GM12878 (cell line): ENCODE results near the gene PLP2. TPM values are rescaled to one million over a fixed set of nuclear protein-coding genes. Genes with fewer than 3 reads are reported as not detected.

Source experiments
- ATAC-seq: fragments of 200-7000 bp; cut with Tn5 transposase; 3 replicates; pipeline ENCODE4 v1.9.1; 2020; ENCODE audit warnings: mild to moderate bottlenecking, moderate library complexity
- BruUV-seq: library from RNA; stranded (reverse); fragments of 400-500 nt; replicated peaks from 2 replicates; lab custom pipeline; 2021; lab: Mats Ljungman, UMichigan
- CTCF ChIA-PET: fragments of 300-600 bp; sonication (Branson Sonifier 250); formaldehyde crosslinking; extraction: SDS; loops from one replicate; lab custom pipeline; 2021; ENCODE audit warnings: inconsistent platforms; lab: Yijun Ruan, JAX
- POLR2A ChIA-PET: fragments of 350-600 bp; formaldehyde crosslinking; extraction: SDS; loops from one replicate; lab custom pipeline; 2021; ENCODE audit warnings: inconsistent platforms; lab: Charles Lee
- RAD21 ChIA-PET: fragments of 300-600 bp; sonication (Branson Sonifier 250); formaldehyde crosslinking; loops from one replicate; lab custom pipeline; 2023; ENCODE audit warnings: antibody characterized with exemption; ENCODE audit not compliant: unreplicated experiment; lab: Charles Lee
- SMC1A ChIA-PET: fragments of 300-600 bp; sonication (Branson Sonifier 250); formaldehyde crosslinking; loops from one replicate; lab custom pipeline; 2023; ENCODE audit not compliant: unreplicated experiment, uncharacterized antibody; lab: Charles Lee
- DNase-seq: peaks from one replicate; pipeline ENCODE4 v3.0.0-alpha.2; 2011; ENCODE audit warnings: low read depth, low spot score
- FAIRE-seq: peaks from 3 replicates; lab custom pipeline; 2011; peaks lifted over from hg19 to GRCh38; lab: Jason Lieb, UNC
- H2AFZ ChIP-seq: 2 replicates; pipeline ENCODE4 v1.6.0; 2011; ENCODE audit warnings: low read depth, low read length, control low read depth; ENCODE audit not compliant: control insufficient read depth
- H3K27ac ChIP-seq: 2 replicates; pipeline ENCODE4 v1.5.1; 2011; ENCODE audit warnings: control low read depth; ENCODE audit not compliant: control insufficient read depth, insufficient read depth
- H3K27me3 ChIP-seq, 2 experiments: replicated peaks in 1 of 2; 2 replicates each; pipeline versions ENCODE4 v1.6.0 to v1.6.1; 2011; ENCODE audit warnings: low read length in 1 of 2; ENCODE audit not compliant: control insufficient read depth in 2 of 2, insufficient read depth in 2 of 2
- H3K36me3 ChIP-seq, 2 experiments: 2 replicates each; pipeline ENCODE4 v1.5.1; 2011; ENCODE audit warnings: low read length in 1 of 2; ENCODE audit not compliant: control insufficient read depth in 2 of 2, insufficient read depth in 2 of 2
- H3K4me1 ChIP-seq: 2 replicates; pipeline ENCODE4 v1.6.1; 2011; ENCODE audit warnings: mild to moderate bottlenecking, low read length, moderate library complexity, mixed read lengths; ENCODE audit not compliant: control insufficient read depth, insufficient read depth
- H3K4me2 ChIP-seq: 2 replicates; pipeline ENCODE4 v1.6.0; 2011; ENCODE audit warnings: control low read depth; ENCODE audit not compliant: control insufficient read depth, insufficient read depth
- H3K4me3 ChIP-seq: fragments of 200-600 bp; sonication (generic); 2 replicates; pipeline ENCODE4 v1.5.1; 2016
- H3K79me2 ChIP-seq: 2 replicates; pipeline ENCODE4 v1.6.0; 2011; ENCODE audit warnings: low read length; ENCODE audit not compliant: control insufficient read depth, insufficient read depth
- H3K9ac ChIP-seq: 2 replicates; pipeline ENCODE4 v1.8.0; 2011; ENCODE audit warnings: low read length, control low read depth, mixed read lengths; ENCODE audit not compliant: control insufficient read depth, insufficient read depth
- H3K9me3 ChIP-seq: replicated peaks from 3 replicates; pipeline ENCODE4 v1.5.1; 2011; ENCODE audit warnings: mild to moderate bottlenecking, low read length; ENCODE audit not compliant: control insufficient read depth, insufficient read depth
- H4K20me1 ChIP-seq: 2 replicates; pipeline ENCODE4 v1.6.0; 2011; ENCODE audit not compliant: control insufficient read depth, insufficient read depth
- BHLHE40 ChIP-seq, 2 experiments: fragments of 450-650 bp in 1 of 2; IDR thresholded peaks; 2 replicates each; pipeline ENCODE4 v1.6.1; 2011 to 2017; ENCODE audit warnings: low read depth in 2 of 2, borderline replicate concordance in 1 of 2, improper control_type of control experiment in 1 of 2, low read length in 1 of 2, mild to moderate bottlenecking in 1 of 2
- HDAC6 ChIP-seq: fragments of 200-600 bp; sonication (generic); IDR thresholded peaks from one replicate; pipeline ENCODE4 v1.8.0; 2017; ENCODE audit warnings: antibody characterized with exemption; ENCODE audit not compliant: unreplicated experiment
- POLR2AphosphoS2 ChIP-seq: IDR thresholded peaks from 2 replicates; pipeline ENCODE4 v1.6.1; 2011; ENCODE audit warnings: low read depth, mild to moderate bottlenecking, low read length, improper control_type of control experiment, moderate library complexity
- SIN3A ChIP-seq: IDR thresholded peaks from 2 replicates; pipeline ENCODE4 v1.6.1; 2012; ENCODE audit warnings: low read depth, low read length, improper control_type of control experiment
- USF1 ChIP-seq: IDR thresholded peaks from 2 replicates; pipeline ENCODE4 v1.6.1; 2011; ENCODE audit warnings: borderline replicate concordance, low read depth, mild to moderate bottlenecking, moderate library complexity, mixed read lengths, low read length; ENCODE audit not compliant: insufficient read depth; ENCODE audit errors: extremely low read length
- USF2 ChIP-seq: IDR thresholded peaks from 2 replicates; pipeline ENCODE4 v1.6.1; 2011; ENCODE audit warnings: low read depth, low read length, improper control_type of control experiment, borderline replicate concordance
- WGBS: methylation state at CpG from one replicate; pipeline ENCODE4 v1.1.6; 2016; ENCODE audit warnings: low lambda C conversion rate; ENCODE audit not compliant: insufficient replicate concordance, insufficient coverage; ENCODE audit errors: missing lambda C conversion rate; 5-methylcytosine and 5-hydroxymethylcytosine counted together
- in situ Hi-C: fragments of 300-500 bp; cut with MboI; formaldehyde crosslinking; loops from 9 replicates; pipeline ENCODE4 v1.14.3; 2018; ENCODE audit warnings: mixed read lengths
- intact Hi-C: fragments of 100-400 bp; cut with micrococcal nuclease; formaldehyde crosslinking; loops from one replicate; pipeline ENCODE4 v1.14.2; 2022; ENCODE audit not compliant: unreplicated experiment
- polyA plus RNA-seq, 11 experiments: library from polyadenylated mRNA; depleted of rRNA in 4 of 11; unstranded in 6 of 11; stranded (reverse) in 5 of 11; fragments of >200 nt; fragmentation: Nextera tagmentation in 4 of 11; fragmentation: Illumina TruSeq in 1 of 11; extraction: Ambion mirVana in 4 of 11; extraction: Trizol in 1 of 11; gene quantifications; 1 replicate in 1 of 11; 2 replicates in 10 of 11; pipeline versions ENCODE4 v1.2.1 to v1.2.3, GENCODE V29; 2011 to 2016; ENCODE audit warnings: inconsistent platforms in 2 of 11, missing spikeins in 2 of 11, low read depth in 1 of 11
- total RNA-seq, 4 experiments: library from RNA; depleted of rRNA in 3 of 4; stranded (reverse); fragments of >200 nt in 3 of 4; fragmentation: Illumina TruSeq in 1 of 4; extraction: Trizol in 1 of 4; gene quantifications; 2 replicates each; pipeline versions ENCODE4 v1.2.1 to v1.2.3, GENCODE V29; 2013 to 2021

Gene PLP2
- total and polyA plus RNA-seq, 10 of the 15 experiments (the other 5 are each of a cell fraction or from before 2014, with no cell fraction given), result 56.6 to 177 (median 99.3) TPM

DNA sequence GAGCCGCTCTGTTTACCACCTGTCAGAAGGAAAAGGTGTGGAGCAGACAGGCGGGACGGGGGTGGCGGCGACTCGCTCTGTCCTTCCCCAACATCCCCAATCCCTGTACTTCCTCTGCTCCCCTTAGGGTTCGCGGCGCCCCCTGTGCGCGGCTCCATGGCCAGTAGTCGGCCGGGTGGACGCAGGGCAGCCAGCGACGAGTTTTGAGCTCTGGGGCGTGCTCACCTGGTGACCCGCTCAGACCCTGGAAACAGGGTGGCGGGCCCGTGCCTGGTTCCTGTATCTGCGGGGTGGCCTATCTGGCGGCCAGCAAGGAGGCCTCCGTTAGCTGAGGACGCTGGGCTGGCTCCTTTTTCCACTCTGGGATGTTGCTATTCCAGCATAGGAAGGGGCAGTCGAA lies 14.5 kb upstream of the PLP2 start:
- DNase-seq (no peak), ATAC-seq (no peak), FAIRE-seq (no peak)
- ChIA-PET POLR2A (no interaction called here), CTCF (no interaction called here), RAD21 (no interaction called here), SMC1A (interaction anchor here (1.1 kb wide), 1 partner anchor 10 kb away, joined by 3 read pairs; no protein-coding TSS in a partner anchor)
- no peaks in the 10 kb centered on the region for H3K79me2 ChIP-seq
- no peaks in the 10 kb centered on the region for H3K4me1 ChIP-seq
- H3K27ac ChIP-seq, result no peak overlapping the region
- intact Hi-C loops, result no loop called here
- in situ Hi-C loops, result no loop called here
- H3K9me3 ChIP-seq, result no peaks in the 10 kb centered on the region
- no TSS peak for BruUV-seq
- H3K9ac ChIP-seq, result no peak overlapping the region
- TF ChIP-seq USF2, result no peak
- no peaks in the 10 kb centered on the region for H3K27me3 ChIP-seq
- WGBS, result 65% methylated on average over 24 of the region's 25 CpGs
- H3K4me3 ChIP-seq, result no peak overlapping the region
- no peaks in the 10 kb centered on the region for H3K36me3 ChIP-seq
- no peak overlapping the region for H3K4me2 ChIP-seq
- H4K20me1 ChIP-seq, result no peaks in the 10 kb centered on the region
- no peak overlapping the region for H2AFZ ChIP-seq

DNA sequence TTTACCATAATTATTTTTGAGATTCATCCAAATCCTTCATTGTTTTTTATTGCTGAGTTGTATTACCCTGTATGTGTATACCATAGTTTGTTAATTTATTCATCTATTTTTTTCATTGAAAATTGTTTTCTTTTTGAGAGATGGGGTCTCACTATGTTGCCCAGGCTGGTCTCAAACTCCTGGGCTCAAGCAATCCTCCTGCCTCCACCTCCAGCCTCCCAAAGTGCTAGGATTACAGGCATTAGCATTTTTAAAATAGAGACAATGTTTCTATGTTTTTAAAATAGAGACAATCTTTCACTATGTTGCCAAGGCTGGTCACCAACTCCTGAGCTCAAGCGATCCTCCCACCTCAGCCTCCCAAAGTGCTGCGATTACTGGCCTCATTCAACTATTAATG lies 10.8 kb upstream of the PLP2 start:
- BruUV-seq, result no TSS peak
- SMC1A ChIA-PET, result interaction anchor here (1.0 kb wide), 1 partner anchor 38 kb away, joined by 3 read pairs; the partner anchor contains the start of gene GPKOW
- H3K27me3 ChIP-seq, result no peaks in the 10 kb centered on the region

More for the DNA sequence above, 10.8 kb upstream of the PLP2 start:
- Histone ChIP-seq H3K79me2 (no peaks in the 10 kb centered on the region), H4K20me1 (no peaks in the 10 kb centered on the region), H3K36me3 (no peaks in the 10 kb centered on the region), H3K4me2 (no peak overlapping the region), H3K9me3 (no peaks in the 10 kb centered on the region; the same call in 2 of the 3 replicates), H3K4me3 (no peak overlapping the region), H3K9ac (no peak overlapping the region), H3K4me1 (no peaks in the 10 kb centered on the region; the same call in 1 of the 2 replicates), H3K27ac (no peak overlapping the region), H2AFZ (no peak overlapping the region)
- POLR2A ChIA-PET, result interaction anchor here (0.7 kb wide), 1 partner anchor 23 kb away, joined by 3 read pairs; no protein-coding TSS in a partner anchor
- no peak for FAIRE-seq
- RAD21 ChIA-PET, result no interaction called here
- no peak for DNase-seq
- intact Hi-C loops (loop anchor here (1.0 kb wide), 1 partner anchor 38 kb away; the partner anchor contains the start of gene GPKOW), in situ Hi-C loops (no loop called here)
- TF ChIP-seq HDAC6 (no peak), USF1 (no peak), SIN3A (no peak), BHLHE40 (IDR thresholded peaks at IDR 0.05; ENCODE audit: borderline replicate concordance in 1 of 2, low read depth in 2 of 2, low read length in 1 of 2) (no peak), POLR2AphosphoS2 (no peak)
- 89% methylated on average over 2 of the region's 2 CpGs for WGBS
- ATAC-seq, result no peak
- CTCF ChIA-PET, result interaction anchor here (0.9 to 1.2 kb wide), 3 partner anchors 11 to 32 kb away, joined by 3 to 6 read pairs (median 4); partner anchors contain the start of gene PLP2
